Osteoblast (primary cell): ENCODE measurements around the gene RIC3. TPM values are rescaled to one million over a fixed set of nuclear protein-coding genes. Genes with fewer than 3 reads are reported as not detected.

Experiments
- DNase-seq: peaks from one replicate; pipeline ENCODE4 v3.0.0; 2011; ENCODE audit warnings: low spot score, mixed read lengths; ENCODE audit not compliant: insufficient read length; ENCODE audit errors: missing footprints
- H2AFZ ChIP-seq: 2 replicates; pipeline ENCODE4 v1.6.0; 2011; ENCODE audit warnings: mild to moderate bottlenecking, low read length
- H3K27ac ChIP-seq: 2 replicates; pipeline ENCODE4 v1.5.1; 2011; ENCODE audit warnings: mild to moderate bottlenecking, low read depth, low read length, moderate library complexity
- H3K27me3 ChIP-seq: 2 replicates; pipeline ENCODE4 v1.6.0; 2012; ENCODE audit warnings: mild to moderate bottlenecking, control low read depth, inconsistent platforms, low read length, moderate library complexity; ENCODE audit not compliant: insufficient read depth
- H3K36me3 ChIP-seq: 2 replicates; pipeline ENCODE4 v1.5.1; 2011; ENCODE audit warnings: mild to moderate bottlenecking, low read length, control low read depth, moderate library complexity; ENCODE audit not compliant: insufficient read depth
- H3K4me1 ChIP-seq: 2 replicates; pipeline ENCODE4 v1.5.1; 2011; ENCODE audit warnings: mild to moderate bottlenecking, low read length, control low read depth, moderate library complexity; ENCODE audit not compliant: insufficient read depth
- H3K4me2 ChIP-seq: 2 replicates; pipeline ENCODE4 v1.6.0; 2011; ENCODE audit warnings: mild to moderate bottlenecking, low read length; ENCODE audit not compliant: insufficient read depth
- H3K4me3 ChIP-seq: fragments of 200-600 bp; sonication (generic); 3 replicates; pipeline ENCODE4 v1.5.1; 2012; ENCODE audit warnings: mild to moderate bottlenecking, low read length, inconsistent platforms; ENCODE audit not compliant: insufficient read depth
- H3K79me2 ChIP-seq: 2 replicates; pipeline ENCODE4 v1.6.0; 2012; ENCODE audit warnings: mild to moderate bottlenecking, low read length, control low read depth, inconsistent platforms; ENCODE audit not compliant: insufficient read depth
- H3K9me3 ChIP-seq: 2 replicates; pipeline ENCODE4 v1.5.1; 2011; ENCODE audit warnings: low read depth, low read length, control low read depth
- H4K20me1 ChIP-seq: 2 replicates; pipeline ENCODE4 v1.6.0; 2012; ENCODE audit warnings: mild to moderate bottlenecking, low read length, control low read depth; ENCODE audit not compliant: insufficient read depth
- CTCF ChIP-seq: IDR thresholded peaks from 2 replicates; pipeline ENCODE4 v1.5.1; 2011; ENCODE audit warnings: mild to moderate bottlenecking, low read depth, low read length, moderate library complexity; ENCODE audit errors: extremely low read depth
- total RNA-seq: library from RNA; depleted of rRNA; stranded (reverse); fragments of >200 nt; gene quantifications from 2 replicates; pipeline ENCODE4 v1.2.3, GENCODE V29; 2012

Gene RIC3
- total RNA-seq, 1 donor, result not detected

GRCh38 chr11:8190431-8190830, 21.6 kb upstream of the RIC3 start:
- Histone ChIP-seq H3K4me2 (no peak overlapping the region), H3K4me1 (no peaks in the 10 kb centered on the region), H4K20me1 (no peaks in the 10 kb centered on the region), H2AFZ (no peak overlapping the region), H3K4me3 (no peak overlapping the region), H3K9me3 (no peaks in the 10 kb centered on the region), H3K79me2 (no peaks in the 10 kb centered on the region), H3K36me3 (no peaks in the 10 kb centered on the region), H3K27ac (no peak overlapping the region), H3K27me3 (peaks cover 12% of the 10 kb centered on the region)
- no peak for DNase-seq
- TF ChIP-seq CTCF, result no peak

DNA sequence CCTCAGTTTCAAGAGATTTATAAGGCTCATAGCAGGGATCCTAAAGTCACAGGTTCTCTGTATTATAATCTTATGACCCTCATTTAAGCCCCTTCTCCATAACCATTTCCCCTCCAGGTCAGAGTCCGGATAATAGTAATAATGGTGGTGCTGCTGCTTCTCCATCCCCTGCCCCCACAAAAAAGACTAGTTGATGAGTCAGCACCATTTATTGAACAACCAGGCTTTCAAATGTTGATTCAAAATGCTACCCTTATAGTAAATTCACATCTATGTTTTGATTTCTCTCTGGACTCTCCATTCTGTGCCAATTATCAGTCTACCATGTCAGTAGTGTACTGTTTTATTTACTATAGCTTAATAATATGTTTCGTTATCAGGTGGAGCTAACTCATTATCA, 17.6 kb upstream of the RIC3 start:
- Histone ChIP-seq H2AFZ (no peak overlapping the region), H3K27me3 (no peaks in the 10 kb centered on the region), H3K79me2 (no peaks in the 10 kb centered on the region), H3K4me2 (no peak overlapping the region), H3K4me3 (no peak overlapping the region), H3K27ac (no peak overlapping the region), H3K9me3 (no peaks in the 10 kb centered on the region), H4K20me1 (no peaks in the 10 kb centered on the region), H3K36me3 (no peaks in the 10 kb centered on the region), H3K4me1 (no peaks in the 10 kb centered on the region)
- TF ChIP-seq CTCF, result no peak
- no peak for DNase-seq

DNA sequence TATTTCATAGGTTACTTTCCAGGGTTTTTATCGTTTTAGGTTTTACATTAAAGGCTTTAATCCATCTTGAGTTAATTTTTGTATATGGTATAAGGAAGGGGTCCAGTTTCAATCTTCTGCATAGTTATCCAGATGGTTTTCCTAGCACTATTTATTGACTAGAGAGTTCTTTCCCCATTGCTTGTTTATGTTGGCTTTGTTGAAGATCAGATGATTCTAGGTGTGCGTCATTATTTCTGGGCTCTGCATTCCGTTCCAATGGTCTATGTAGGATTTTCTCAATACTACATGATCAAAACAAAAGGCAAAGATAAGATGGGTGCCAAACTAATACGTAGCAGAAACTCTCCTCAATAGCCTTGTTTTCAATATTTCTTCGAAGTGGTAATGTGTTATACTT, 14.3 kb upstream of the RIC3 start:
- H3K27me3 ChIP-seq, result peaks cover 6% of the 10 kb centered on the region
- DNase-seq, result no peak
- H3K4me1 ChIP-seq, result no peaks in the 10 kb centered on the region
- no peak overlapping the region for H2AFZ ChIP-seq
- no peaks in the 10 kb centered on the region for H3K9me3 ChIP-seq
- no peak for TF ChIP-seq CTCF
- no peak overlapping the region for H3K27ac ChIP-seq
- no peaks in the 10 kb centered on the region for H3K79me2 ChIP-seq
- no peaks in the 10 kb centered on the region for H4K20me1 ChIP-seq
- H3K36me3 ChIP-seq, result no peaks in the 10 kb centered on the region
- no peak overlapping the region for H3K4me3 ChIP-seq
- no peak overlapping the region for H3K4me2 ChIP-seq

DNA sequence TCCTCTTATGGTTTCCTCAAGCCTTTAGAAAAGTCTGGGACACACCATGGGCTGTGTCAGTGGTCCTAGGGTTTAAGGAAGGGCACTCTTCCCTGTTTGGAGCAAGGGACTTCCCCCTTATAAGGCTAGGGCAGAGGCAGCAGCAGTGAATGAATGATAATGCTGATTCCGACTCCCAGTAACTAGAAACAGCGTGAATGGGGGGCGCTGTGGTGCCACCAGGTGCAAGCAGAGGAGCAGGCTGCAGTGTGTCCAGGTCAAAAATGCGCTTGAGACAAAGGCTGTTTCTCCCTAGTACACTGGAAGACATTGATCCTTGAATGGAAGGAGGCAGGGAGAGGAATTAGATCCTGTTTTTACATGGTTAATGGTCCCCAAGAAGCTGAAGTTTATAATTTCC, 11.6 kb upstream of the RIC3 start:
- DNase-seq, result no peak
- H3K27ac ChIP-seq, result no peak overlapping the region
- H3K79me2 ChIP-seq, result no peaks in the 10 kb centered on the region
- no peaks in the 10 kb centered on the region for H3K36me3 ChIP-seq
- no peak overlapping the region for H3K4me2 ChIP-seq
- H3K9me3 ChIP-seq, result no peaks in the 10 kb centered on the region
- H3K4me3 ChIP-seq, result no peak overlapping the region
- H3K27me3 ChIP-seq, result peaks cover 6% of the 10 kb centered on the region
- H3K4me1 ChIP-seq, result no peaks in the 10 kb centered on the region
- H2AFZ ChIP-seq, result no peak overlapping the region
- H4K20me1 ChIP-seq, result no peaks in the 10 kb centered on the region
- TF ChIP-seq CTCF, result no peak
